ENCODE data around the gene ZNF304.
A peak's percentile ranks its signal among the peaks of the same experiment; 100 is the strongest.

ZNF304 gene

DNA sequence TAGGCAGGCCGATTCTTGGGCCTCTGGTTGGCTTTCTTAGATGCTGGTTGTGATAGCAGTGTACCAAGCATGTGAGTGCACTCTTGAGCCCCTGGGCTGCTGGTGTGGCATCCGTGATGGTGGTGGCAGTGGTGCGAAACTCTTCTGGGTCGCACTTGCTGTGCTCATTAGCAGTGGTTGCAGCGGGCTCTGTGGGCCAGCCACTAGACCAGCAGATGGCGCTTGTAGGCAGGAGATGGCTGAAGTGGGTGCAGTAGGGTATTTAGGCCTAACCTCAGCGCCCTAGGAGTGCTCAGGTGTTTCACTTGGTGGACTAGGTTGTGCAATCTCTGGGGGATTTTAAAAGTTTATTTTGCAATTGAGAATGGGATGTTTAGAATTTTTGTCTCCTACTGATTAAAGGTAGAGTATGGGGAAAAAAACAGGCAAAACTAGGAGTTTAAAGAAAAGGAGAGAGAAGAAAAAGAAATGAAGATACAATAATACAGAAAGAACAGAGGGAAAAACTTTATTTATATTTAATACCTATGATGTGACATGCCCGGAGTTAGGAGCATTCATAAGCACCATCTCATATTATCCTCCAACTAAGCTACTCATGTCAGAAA, 55.5 kb downstream of the ZNF304 start:
- Histone ChIP-seq H3K27ac (replicated peaks) (no peak overlapping the region), H3K4me3 (replicated peaks; ENCODE audit: insufficient read depth, low read length) (no peak overlapping the region), H3K27me3 (ENCODE audit: insufficient read depth, poor library complexity, severe bottlenecking) (no peaks in the 10 kb centered on the region)
- TF ChIP-seq POLR2AphosphoS5 (IDR thresholded peaks at IDR 0.05; ENCODE audit: low read depth) (no peak), SPI1 (IDR thresholded peaks at IDR 0.05; ENCODE audit: borderline replicate concordance, low read depth) (no peak)
- TF ChIP-seq, protein P1, sequence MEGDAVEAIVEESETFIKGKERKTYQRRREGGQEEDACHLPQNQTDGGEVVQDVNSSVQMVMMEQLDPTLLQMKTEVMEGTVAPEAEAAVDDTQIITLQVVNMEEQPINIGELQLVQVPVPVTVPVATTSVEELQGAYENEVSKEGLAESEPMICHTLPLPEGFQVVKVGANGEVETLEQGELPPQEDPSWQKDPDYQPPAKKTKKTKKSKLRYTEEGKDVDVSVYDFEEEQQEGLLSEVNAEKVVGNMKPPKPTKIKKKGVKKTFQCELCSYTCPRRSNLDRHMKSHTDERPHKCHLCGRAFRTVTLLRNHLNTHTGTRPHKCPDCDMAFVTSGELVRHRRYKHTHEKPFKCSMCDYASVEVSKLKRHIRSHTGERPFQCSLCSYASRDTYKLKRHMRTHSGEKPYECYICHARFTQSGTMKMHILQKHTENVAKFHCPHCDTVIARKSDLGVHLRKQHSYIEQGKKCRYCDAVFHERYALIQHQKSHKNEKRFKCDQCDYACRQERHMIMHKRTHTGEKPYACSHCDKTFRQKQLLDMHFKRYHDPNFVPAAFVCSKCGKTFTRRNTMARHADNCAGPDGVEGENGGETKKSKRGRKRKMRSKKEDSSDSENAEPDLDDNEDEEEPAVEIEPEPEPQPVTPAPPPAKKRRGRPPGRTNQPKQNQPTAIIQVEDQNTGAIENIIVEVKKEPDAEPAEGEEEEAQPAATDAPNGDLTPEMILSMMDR (IDR thresholded peaks at IDR 0.05; ENCODE audit: insufficient read depth, low read length), result peak; percentile 66
- peak; percentile 50 to 78 for DNase-seq (ENCODE audit: low read depth in 1 of 2, low spot score in 1 of 2)

Measured in HL-60 (cell line).